NCI-H446 (cell line): ENCODE data around the gene SYT15B.
"Not testable (repeated sequence)": the region's sequence is repeated elsewhere in the genome, so short reads cannot be mapped to it uniquely, and the experiment has no call there.

ENCODE experiments used
- DNase-seq, 2 experiments: peaks; one replicate each; lab custom pipeline; 2025; lab: John Stamatoyannopoulos, UW

The SYT15B gene

DNA sequence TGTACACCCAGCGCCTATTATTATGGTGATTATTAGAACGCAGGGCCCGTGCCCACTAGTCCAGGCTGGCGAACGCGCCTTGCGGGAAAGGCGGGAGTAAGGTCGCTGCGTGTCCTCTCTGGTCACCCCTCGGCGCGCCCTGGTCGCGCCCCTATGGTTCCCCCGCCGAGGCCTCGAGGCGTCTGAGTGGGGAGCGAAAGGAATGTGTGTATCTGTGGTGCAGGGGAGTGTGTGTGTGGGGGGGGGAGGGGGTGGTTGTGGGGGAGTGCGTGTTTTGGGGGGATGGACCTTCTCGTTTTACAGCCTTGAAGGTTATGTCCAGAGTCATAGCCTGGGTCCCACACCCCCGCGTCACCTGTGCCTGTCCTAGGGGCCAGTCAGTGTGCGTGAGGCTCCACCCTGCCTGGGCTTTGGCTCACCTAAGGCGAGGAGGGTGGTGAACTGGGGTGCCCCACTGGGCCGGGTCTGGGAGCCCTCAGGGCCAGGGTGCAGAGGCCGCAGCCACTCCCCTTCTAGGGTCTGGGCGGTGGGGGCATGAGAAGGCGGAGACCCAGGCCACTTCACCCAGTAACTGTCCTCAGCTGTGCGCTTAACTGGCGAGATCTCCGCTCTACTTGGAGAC, at the start of gene SYT15B:
TSS of gene SYT15B (minus strand) at position 39 of the 622 bp plus-strand sequence. CDS start 952 bp downstream, outside the sequence.
- not testable (repeated sequence) for DNase-seq

DNA sequence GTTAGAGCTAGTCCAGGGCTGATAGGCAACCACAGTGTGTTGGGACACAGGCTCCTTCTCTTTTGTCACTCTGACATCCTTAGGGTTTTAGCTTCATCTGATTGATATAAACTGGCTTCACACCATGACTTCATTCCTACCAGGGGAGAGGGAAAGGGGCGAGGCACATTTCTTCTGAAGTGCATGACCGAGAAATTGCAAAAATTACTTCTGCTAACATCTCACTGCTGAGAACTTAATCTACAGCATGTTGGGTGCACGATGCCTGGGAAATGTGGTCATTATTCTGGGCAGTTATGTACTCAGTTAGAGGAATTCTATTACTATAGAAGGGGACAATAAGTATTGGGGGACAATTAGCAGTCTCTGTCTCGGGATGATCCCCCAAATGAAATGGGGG, 16.2 kb upstream of the SYT15B start:
- DNase-seq: not testable (repeated sequence)

- peak; percentile 1 to 26 for DNase-seq
Measured at GRCh38 chr10:47775361-47776231, 12.2 kb upstream of the SYT15B start.

DNA sequence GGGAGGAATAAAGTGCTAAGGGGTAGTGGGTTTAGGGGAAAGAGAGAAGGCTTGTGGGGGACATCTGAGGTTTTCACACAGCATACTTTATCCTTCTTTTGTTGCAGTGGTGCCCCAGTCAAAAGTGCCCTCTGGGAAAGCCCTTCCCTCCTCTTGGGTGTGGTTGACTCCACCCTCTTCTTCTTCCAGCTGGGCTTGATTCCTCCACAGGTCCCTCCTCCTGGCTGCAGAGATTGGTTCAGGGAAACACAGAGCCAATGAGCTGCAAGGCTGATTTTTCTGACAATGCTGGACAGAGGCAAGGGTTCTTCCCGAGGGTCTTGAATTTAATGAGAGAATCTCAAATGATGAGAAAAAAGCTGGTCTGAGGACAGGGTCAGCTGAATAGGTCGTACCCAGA, 7.4 kb upstream of the SYT15B start:
- not testable (repeated sequence) for DNase-seq

GRCh38 chr10:47768578-47769115, 5.3 kb upstream of the SYT15B start:
- DNase-seq: not testable (repeated sequence)

GRCh38 chr10:47768085-47768484, 4.7 kb upstream of the SYT15B start:
- DNase-seq: not testable (repeated sequence)

DNA sequence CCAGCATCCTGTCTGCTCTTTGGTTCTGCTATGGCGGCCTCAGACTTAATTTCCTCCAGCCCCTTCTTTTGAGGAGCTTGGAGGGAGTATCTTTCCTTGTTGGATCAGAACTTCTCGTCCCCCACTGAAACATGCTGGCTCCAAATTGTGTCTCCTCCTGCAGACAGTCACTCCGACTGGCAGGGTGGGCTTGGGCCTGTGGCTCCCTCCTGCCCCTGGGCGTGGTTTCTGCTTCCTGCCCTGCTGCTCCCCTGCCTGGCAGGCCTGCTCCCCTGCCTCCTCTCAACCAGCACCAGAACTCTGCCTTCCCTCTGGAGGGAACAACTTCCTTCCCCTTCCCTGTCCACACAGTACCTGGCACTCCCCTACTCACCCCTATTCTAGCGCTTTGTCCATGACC, 3.8 kb upstream of the SYT15B start:
- not testable (repeated sequence) for DNase-seq

DNA sequence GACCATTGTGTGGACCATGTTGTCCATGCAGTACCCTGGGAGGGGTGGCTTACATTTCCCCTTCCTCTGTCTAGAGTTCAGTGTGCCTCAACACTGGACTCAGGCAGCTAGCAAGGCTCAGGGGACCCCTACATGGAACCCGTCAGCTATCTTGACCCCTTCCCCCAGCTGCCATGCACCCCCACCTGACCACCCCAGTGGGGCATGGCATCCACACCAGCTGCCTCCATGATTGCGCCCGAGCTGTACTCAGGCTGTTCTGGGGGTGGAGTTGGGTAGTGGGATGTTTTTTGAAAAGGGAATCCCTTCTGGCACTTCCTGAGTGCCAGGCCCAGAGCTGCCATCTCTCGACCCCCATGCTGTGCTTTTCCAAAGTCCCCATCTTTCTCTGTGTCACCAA, 1.8 kb upstream of the SYT15B start:
- not testable (repeated sequence) for DNase-seq

GRCh38 chr10:47762674-47763553, 478 bp downstream of the SYT15B start:
- DNase-seq: not testable (repeated sequence)

- DNase-seq: not testable (repeated sequence)
Measured at GRCh38 chr10:47758855-47759254, 4.5 kb downstream of the SYT15B start.

- DNase-seq: not testable (repeated sequence)
Measured at GRCh38 chr10:47756169-47756568, 7.2 kb downstream of the SYT15B start.

DNA sequence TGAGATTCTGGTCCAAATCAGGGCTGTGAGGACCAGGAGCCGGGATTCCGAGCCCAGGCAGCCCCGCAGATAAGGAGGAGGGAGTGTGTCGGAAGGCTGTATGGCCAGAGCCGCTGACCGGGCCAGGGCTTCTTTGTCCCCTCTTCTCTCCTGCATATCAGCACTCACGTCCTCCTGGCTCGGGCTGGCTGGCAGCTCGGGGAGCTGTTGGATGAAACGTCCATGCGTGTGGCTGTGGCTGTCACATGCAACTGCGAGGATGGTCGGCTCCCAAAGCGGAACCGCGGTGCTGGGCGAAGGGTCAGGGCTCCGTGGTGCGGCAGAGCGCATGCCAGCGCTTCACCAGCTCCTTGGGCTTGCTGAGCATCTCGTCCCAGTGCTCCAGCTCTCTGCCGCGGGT, 9.5 kb downstream of the SYT15B start:
- not testable (repeated sequence) for DNase-seq

GRCh38 chr10:47753176-47753575, 10.2 kb downstream of the SYT15B start:
- not testable (repeated sequence) for DNase-seq

GRCh38 chr10:47751821-47752220, 11.6 kb downstream of the SYT15B start:
- DNase-seq: not testable (repeated sequence)

DNA sequence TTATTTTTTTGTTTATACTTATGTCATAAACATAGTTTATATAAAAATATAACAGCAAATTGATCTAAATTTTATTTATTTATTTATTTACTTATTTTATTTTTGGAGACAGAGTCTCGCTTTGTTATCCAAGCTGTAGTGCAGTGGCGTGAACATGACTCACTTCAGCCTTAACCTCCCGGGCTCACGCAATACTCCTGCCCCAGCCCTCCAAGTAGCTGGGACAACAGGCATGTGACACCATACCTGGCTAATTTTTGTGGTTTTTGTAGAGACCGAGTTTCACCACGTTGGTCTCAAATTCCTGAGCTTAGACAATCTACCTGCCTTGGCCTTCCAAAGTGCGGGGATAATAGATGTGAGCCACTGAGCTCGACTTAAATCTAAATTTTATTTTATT, 13.0 kb downstream of the SYT15B start:
- DNase-seq: not testable (repeated sequence)

GRCh38 chr10:47746780-47747376, 16.5 kb downstream of the SYT15B start:
- DNase-seq: not testable (repeated sequence)

- not testable (repeated sequence) for DNase-seq
Measured at GRCh38 chr10:47744881-47745280, 18.5 kb downstream of the SYT15B start.

- not testable (repeated sequence) for DNase-seq
Measured at GRCh38 chr10:47743611-47744550, 19.5 kb downstream of the SYT15B start.

DNA sequence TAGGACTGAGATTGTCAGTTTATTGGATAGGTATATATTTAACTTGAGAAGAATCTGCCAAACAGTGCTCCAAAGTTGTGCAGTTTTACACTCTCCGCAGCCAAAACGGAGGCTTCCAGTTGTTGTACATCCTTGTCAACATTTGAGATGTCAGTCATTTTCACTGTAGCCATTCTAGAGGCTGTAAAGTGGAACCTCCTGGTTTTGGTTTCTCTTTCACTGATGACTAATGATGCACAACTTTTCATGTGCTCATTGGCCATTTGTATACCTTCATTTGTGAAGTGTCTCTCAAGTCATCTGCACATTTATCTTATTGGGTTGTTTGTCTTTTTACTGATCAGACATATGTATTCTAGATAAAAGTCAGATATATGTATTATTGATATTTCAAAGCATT, 22.5 kb downstream of the SYT15B start:
- not testable (repeated sequence) for DNase-seq

GRCh38 chr10:47730911-47731310, 32.5 kb downstream of the SYT15B start:
- DNase-seq: not testable (repeated sequence)
